K562 (cell line): Measurements from ENCODE around the gene GABRE. TPM values are rescaled to one million over a fixed set of nuclear protein-coding genes. Genes with fewer than 3 reads are reported as not detected.
A peak's percentile ranks its signal among the peaks of the same experiment; 100 is the strongest.

ENCODE experiments used
- CTBP1 ChIP-seq: fragments of 450-650 bp; IDR thresholded peaks from 2 replicates; pipeline ENCODE4 v1.6.1; 2016; ENCODE audit warnings: borderline replicate concordance
- DIDO1 ChIP-seq: fragments of 450-650 bp; IDR thresholded peaks from 2 replicates; pipeline ENCODE4 v1.6.1; 2016; ENCODE audit warnings: low read depth, missing biosample characterization, missing genetic modification characterization
- ELF4 ChIP-seq: fragments of 450-650 bp; formaldehyde crosslinking; IDR thresholded peaks from 2 replicates; pipeline ENCODE4 v1.4.0; 2022; ENCODE audit warnings: missing genetic modification characterization
- HNRNPH1 ChIP-seq: fragments of 200-400 bp; formaldehyde crosslinking; optimal IDR thresholded peaks from 2 replicates; pipeline ENCODE3; 2017; ENCODE audit warnings: low read depth, mild to moderate bottlenecking, low read length, moderate library complexity
- NFIC ChIP-seq: fragments of 450-650 bp; IDR thresholded peaks from 2 replicates; pipeline ENCODE4 v1.6.1; 2017; ENCODE audit warnings: mild to moderate bottlenecking, inconsistent platforms
- NRF1 ChIP-seq, 2 experiments: fragments of 450-650 bp; IDR thresholded peaks in 1 of 2; conservative IDR thresholded peaks in 1 of 2; 2 replicates each; pipeline ENCODE4 v1.6.1; 2014; ENCODE audit warnings: mild to moderate bottlenecking in 2 of 2
- PHF8 ChIP-seq: fragments of 200-600 bp; sonication (generic); IDR thresholded peaks from 2 replicates; pipeline ENCODE4 v1.6.1; 2012; ENCODE audit warnings: mixed run types, mild to moderate bottlenecking, inconsistent platforms, low read length, moderate library complexity, borderline replicate concordance
- PURB ChIP-seq: sonication (generic); formaldehyde crosslinking; IDR thresholded peaks from 2 replicates; pipeline ENCODE4 v1.9.0; 2021; ENCODE audit warnings: low read depth, mild to moderate bottlenecking, missing genetic modification reagents
- RBFOX2 ChIP-seq: fragments of 200-400 bp; formaldehyde crosslinking; IDR thresholded peaks from 2 replicates; pipeline ENCODE4 v1.6.1; 2017; ENCODE audit warnings: low read depth, mild to moderate bottlenecking, low read length, moderate library complexity
- RBM15 ChIP-seq: fragments of 200-400 bp; formaldehyde crosslinking; IDR thresholded peaks from 2 replicates; pipeline ENCODE4 v1.6.1; 2018; ENCODE audit warnings: mild to moderate bottlenecking, low read length, moderate library complexity; ENCODE audit not compliant: insufficient read depth
- RBM22 ChIP-seq: fragments of 200-400 bp; formaldehyde crosslinking; IDR thresholded peaks from 2 replicates; pipeline ENCODE4 v1.6.1; 2018; ENCODE audit warnings: low read length, low read depth; ENCODE audit not compliant: poor library complexity, severe bottlenecking
- TBP ChIP-seq: optimal IDR thresholded peaks from 2 replicates; pipeline ENCODE3; 2011; ENCODE audit warnings: low read depth, low read length, improper control_type of control experiment
- XRCC3 ChIP-seq: fragments of 450-650 bp; IDR thresholded peaks from 2 replicates; pipeline ENCODE4 v1.6.1; 2017; ENCODE audit warnings: mild to moderate bottlenecking, moderate library complexity
- ZBTB7A ChIP-seq: IDR thresholded peaks from 2 replicates; pipeline ENCODE4 v1.6.1; 2011; ENCODE audit warnings: low read depth, mild to moderate bottlenecking, low read length, moderate library complexity, borderline replicate concordance; ENCODE audit not compliant: control insufficient read depth
- ZNF133 ChIP-seq: fragments of 250-450 bp; sonication (Bioruptor Pico); IDR thresholded peaks from 2 replicates; pipeline ENCODE4 v1.4.0; 2020; ENCODE audit warnings: mild to moderate bottlenecking
- ZNF212 ChIP-seq: fragments of 450-650 bp; formaldehyde crosslinking; IDR thresholded peaks from 2 replicates; pipeline ENCODE4 v1.4.0; 2020; ENCODE audit warnings: mild to moderate bottlenecking
- ZNF253 ChIP-seq: fragments of 250-450 bp; sonication (Bioruptor Pico); conservative IDR thresholded peaks from 2 replicates; pipeline ENCODE4 v1.6.1; 2021; ENCODE audit warnings: mild to moderate bottlenecking
- ZNF408 ChIP-seq: fragments of 250-450 bp; sonication (Bioruptor Pico); IDR thresholded peaks from 2 replicates; pipeline ENCODE4 v1.4.0; 2020; ENCODE audit warnings: low read depth, mild to moderate bottlenecking, moderate library complexity
- ZNF766 ChIP-seq: fragments of 200-800 bp; sonication (Bioruptor generic); conservative IDR thresholded peaks from 2 replicates; pipeline ENCODE4 v1.6.1; 2016; ENCODE audit warnings: missing genetic modification characterization, missing compliant biosample characterization
- polyA plus RNA-seq, 8 experiments: library from polyadenylated mRNA; depleted of rRNA in 4 of 8; stranded (reverse) in 5 of 8; unstranded in 3 of 8; fragments of >200 nt; fragmentation: Nextera tagmentation in 2 of 8; fragmentation: Illumina TruSeq in 1 of 8; extraction: Ambion mirVana in 2 of 8; extraction: Trizol in 1 of 8; gene quantifications; 2 replicates each; pipeline versions ENCODE4 v1.2.1 to v1.2.3, GENCODE V29; 2011 to 2014; ENCODE audit warnings: inconsistent platforms in 1 of 8, missing spikeins in 1 of 8
- total RNA-seq, 7 experiments: library from RNA; depleted of rRNA in 6 of 7; stranded (reverse); fragments of >200 nt in 6 of 7; fragmentation: Illumina TruSeq in 2 of 7; extraction: Trizol in 2 of 7; gene quantifications; 2 replicates each; pipeline versions ENCODE4 v1.2.1 to v1.2.3, GENCODE V29; 2011 to 2021; ENCODE audit warnings: low replicate concordance in 1 of 7
- TF ChIP-seq, protein P1 (sequence below), 2 experiments: fragments of 450-650 bp in 1 of 2; sonication (generic) in 1 of 2; formaldehyde crosslinking in 1 of 2; IDR thresholded peaks in 1 of 2; conservative IDR thresholded peaks in 1 of 2; 2 replicates each; pipeline versions ENCODE4 v1.6.1 to v1.8.1; 2016 to 2023; ENCODE audit warnings: mild to moderate bottlenecking in 2 of 2, moderate library complexity in 2 of 2, inconsistent platforms in 1 of 2, missing genetic modification reagents in 1 of 2
- TF ChIP-seq, protein P2 (sequence below): IDR thresholded peaks from 2 replicates; pipeline ENCODE4 v1.6.1; 2011; ENCODE audit warnings: borderline replicate concordance, low read depth, mild to moderate bottlenecking, moderate library complexity, low read length; ENCODE audit not compliant: insufficient read depth, poor library complexity, severe bottlenecking
- TF ChIP-seq, protein P3 (sequence below), 2 experiments: IDR thresholded peaks; 2 replicates each; pipeline ENCODE4 v1.6.1; 2011; ENCODE audit warnings: borderline replicate concordance in 1 of 2, control low read depth in 1 of 2, low read depth in 1 of 2, low read length in 1 of 2, mild to moderate bottlenecking in 1 of 2, mixed read lengths in 1 of 2, moderate library complexity in 1 of 2; ENCODE audit not compliant: insufficient read depth in 1 of 2, insufficient read length in 1 of 2, poor library complexity in 1 of 2, severe bottlenecking in 1 of 2; ENCODE audit errors: extremely low read depth in 1 of 2

Gene GABRE
- total and polyA plus RNA-seq, 9 of the 15 experiments (the other 6 are each of a cell fraction or from before 2014, with no cell fraction given) = 23.1 to 456 (median 148) TPM

DNA sequence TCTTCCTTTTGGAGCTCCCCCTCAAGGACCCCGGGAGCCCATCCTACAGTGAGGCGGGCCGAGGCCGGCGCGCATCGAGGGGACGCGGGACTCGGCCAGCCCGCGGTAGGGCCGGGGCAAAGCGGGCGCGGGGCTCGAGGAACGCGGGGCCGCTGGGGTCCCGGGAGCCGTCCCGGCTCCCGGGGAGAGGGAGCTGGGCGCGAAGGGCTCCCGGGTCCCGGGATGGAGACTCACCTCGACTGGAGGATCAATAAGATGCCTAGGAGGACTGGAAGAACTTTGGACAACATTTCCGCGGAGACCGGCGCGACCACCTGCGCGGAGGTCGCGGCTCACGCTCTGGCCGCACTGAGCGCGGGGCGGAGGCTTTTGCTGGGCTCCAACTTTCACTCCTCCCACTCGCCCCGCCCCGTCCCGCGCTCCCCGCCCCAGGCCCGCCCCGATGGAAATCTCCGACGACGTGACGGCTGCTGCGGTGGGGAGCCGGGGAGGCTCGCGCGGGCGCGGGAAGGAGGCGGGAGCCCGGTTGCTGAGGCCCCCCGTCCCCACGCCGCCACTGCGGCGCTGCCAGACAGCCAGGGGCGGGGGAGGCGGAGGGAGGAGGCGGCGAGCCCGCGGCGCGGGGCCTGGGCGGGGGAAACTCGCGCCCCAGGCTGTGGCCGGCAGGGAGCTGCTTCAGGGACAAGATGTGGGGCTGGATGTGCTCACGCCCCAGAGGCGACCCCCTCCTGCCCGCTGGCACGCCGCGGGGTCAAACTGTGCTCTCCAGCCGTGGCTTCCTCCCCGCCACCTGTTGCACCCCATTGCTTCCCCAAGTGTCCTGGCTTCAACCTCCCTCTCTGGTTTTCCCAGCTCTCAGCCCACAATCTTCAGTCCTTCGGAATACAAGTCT is at the start of gene GABRE (continued):
- TF ChIP-seq ELF4 (CRISPR knock-in tag) (no peak), PURB (CRISPR knock-in tag) (no peak), RBM15 (no peak), NFIC (peak; percentile 14; the same call in 1 of the 2 replicates), CTBP1 (no peak), DIDO1 (no peak), RBM22 (peak; percentile 65), PHF8 (peak; percentile 64; the same call in 1 of the 2 replicates), ZNF212 (CRISPR knock-in tag) (no peak), HNRNPH1 (no peak), NRF1 (conservative IDR thresholded peaks at IDR 0.05 in 1 of 2, IDR thresholded peaks at IDR 0.05 in 1 of 2) (peak; percentile 59 to 60; a peak in 3 of 4 replicates), ZNF408 (CRISPR knock-in tag) (no peak), ZNF766 (CRISPR knock-in tag) (peak; percentile 65; the same call in 1 of the 2 replicates), TBP (peak; percentile 96), XRCC3 (no peak), RBFOX2 (peak; percentile 92), ZNF253 (CRISPR knock-in tag) (no peak), ZBTB7A (peak; percentile 54; the same call in 1 of the 2 replicates), ZNF133 (CRISPR knock-in tag) (no peak)
- TF ChIP-seq, protein P1, sequence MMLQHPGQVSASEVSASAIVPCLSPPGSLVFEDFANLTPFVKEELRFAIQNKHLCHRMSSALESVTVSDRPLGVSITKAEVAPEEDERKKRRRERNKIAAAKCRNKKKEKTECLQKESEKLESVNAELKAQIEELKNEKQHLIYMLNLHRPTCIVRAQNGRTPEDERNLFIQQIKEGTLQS (IDR thresholded peaks at IDR 0.05) = no peak
- TF ChIP-seq, protein P1 (CRISPR knock-in tag; conservative IDR thresholded peaks at IDR 0.05) = no peak
- TF ChIP-seq, protein P2, sequence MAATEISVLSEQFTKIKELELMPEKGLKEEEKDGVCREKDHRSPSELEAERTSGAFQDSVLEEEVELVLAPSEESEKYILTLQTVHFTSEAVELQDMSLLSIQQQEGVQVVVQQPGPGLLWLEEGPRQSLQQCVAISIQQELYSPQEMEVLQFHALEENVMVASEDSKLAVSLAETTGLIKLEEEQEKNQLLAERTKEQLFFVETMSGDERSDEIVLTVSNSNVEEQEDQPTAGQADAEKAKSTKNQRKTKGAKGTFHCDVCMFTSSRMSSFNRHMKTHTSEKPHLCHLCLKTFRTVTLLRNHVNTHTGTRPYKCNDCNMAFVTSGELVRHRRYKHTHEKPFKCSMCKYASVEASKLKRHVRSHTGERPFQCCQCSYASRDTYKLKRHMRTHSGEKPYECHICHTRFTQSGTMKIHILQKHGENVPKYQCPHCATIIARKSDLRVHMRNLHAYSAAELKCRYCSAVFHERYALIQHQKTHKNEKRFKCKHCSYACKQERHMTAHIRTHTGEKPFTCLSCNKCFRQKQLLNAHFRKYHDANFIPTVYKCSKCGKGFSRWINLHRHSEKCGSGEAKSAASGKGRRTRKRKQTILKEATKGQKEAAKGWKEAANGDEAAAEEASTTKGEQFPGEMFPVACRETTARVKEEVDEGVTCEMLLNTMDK = no peak
- TF ChIP-seq, protein P3, sequence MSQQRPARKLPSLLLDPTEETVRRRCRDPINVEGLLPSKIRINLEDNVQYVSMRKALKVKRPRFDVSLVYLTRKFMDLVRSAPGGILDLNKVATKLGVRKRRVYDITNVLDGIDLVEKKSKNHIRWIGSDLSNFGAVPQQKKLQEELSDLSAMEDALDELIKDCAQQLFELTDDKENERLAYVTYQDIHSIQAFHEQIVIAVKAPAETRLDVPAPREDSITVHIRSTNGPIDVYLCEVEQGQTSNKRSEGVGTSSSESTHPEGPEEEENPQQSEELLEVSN (IDR thresholded peaks at IDR 0.05; ENCODE audit: borderline replicate concordance in 1 of 2, extremely low read depth in 1 of 2, insufficient read depth in 1 of 2, insufficient read length in 1 of 2, low read depth in 1 of 2, low read length in 1 of 2, poor library complexity in 1 of 2, severe bottlenecking in 1 of 2) = peak; percentile 48 to 85
